Measurements from ENCODE around the gene C7orf57.

Gene C7orf57

GRCh38 chr7:48058990-48059389 is 23.6 kb downstream of the C7orf57 start:
- H3K4me2 ChIP-seq (ENCODE audit: low read depth, low read length), result no peak overlapping the region

GRCh38 chr7:48059706-48060105 is 24.4 kb downstream of the C7orf57 start:
- Histone ChIP-seq H3K4me3 (ENCODE audit: low read length) (no peak overlapping the region), H3K27ac (ENCODE audit: low read length) (no peak overlapping the region), H3K4me2 (ENCODE audit: low read depth, low read length) (no peak overlapping the region), H3K9me2 (replicated peaks; ENCODE audit: insufficient read depth, low read length) (no peaks in the 10 kb centered on the region), H3K4me1 (ENCODE audit: low read length) (no peaks in the 10 kb centered on the region), H3K9me3 (replicated peaks; ENCODE audit: insufficient read depth, low read length) (no peaks in the 10 kb centered on the region), H3F3A (ENCODE audit: insufficient read depth, low read length) (no peaks in the 10 kb centered on the region), H3K79me2 (ENCODE audit: low read length) (no peaks in the 10 kb centered on the region), H3K27me3 (replicated peaks; ENCODE audit: insufficient read depth, low read length) (no peaks in the 10 kb centered on the region), H4K20me1 (ENCODE audit: insufficient read depth, low read length) (no peaks in the 10 kb centered on the region), H3K36me3 (replicated peaks; ENCODE audit: insufficient read depth, low read length) (no peaks in the 10 kb centered on the region), H3K9ac (ENCODE audit: low read length) (no peak overlapping the region), H2AFZ (ENCODE audit: low read length) (no peak overlapping the region)
- DNase-seq, result no peak
- TF ChIP-seq EZH2phosphoT487 (IDR thresholded peaks at IDR 0.05; ENCODE audit: low read length) (no peak), EZH2 (optimal IDR thresholded peaks at IDR 0.05; ENCODE audit: low read depth, low read length) (no peak), CTCF (IDR thresholded peaks at IDR 0.05; ENCODE audit: low read length) (no peak)

More at GRCh38 chr7:48058990-48059389, 23.6 kb downstream of the C7orf57 start:
- H3K36me3 ChIP-seq (replicated peaks; ENCODE audit: insufficient read depth, low read length), result no peaks in the 10 kb centered on the region
- TF ChIP-seq CTCF (IDR thresholded peaks at IDR 0.05; ENCODE audit: low read length) (no peak), EZH2 (optimal IDR thresholded peaks at IDR 0.05; ENCODE audit: low read depth, low read length) (no peak), EZH2phosphoT487 (IDR thresholded peaks at IDR 0.05; ENCODE audit: low read length) (no peak)
- no peaks in the 10 kb centered on the region for H3F3A ChIP-seq (ENCODE audit: insufficient read depth, low read length)
- no peak overlapping the region for H3K4me3 ChIP-seq (ENCODE audit: low read length)
- H3K9ac ChIP-seq (ENCODE audit: low read length), result no peak overlapping the region
- H3K27me3 ChIP-seq (replicated peaks; ENCODE audit: insufficient read depth, low read length), result no peaks in the 10 kb centered on the region
- no peak overlapping the region for H2AFZ ChIP-seq (ENCODE audit: low read length)
- DNase-seq, result no peak
- H3K9me3 ChIP-seq (replicated peaks; ENCODE audit: insufficient read depth, low read length), result no peaks in the 10 kb centered on the region
- H3K79me2 ChIP-seq (ENCODE audit: low read length), result no peaks in the 10 kb centered on the region
- H4K20me1 ChIP-seq (ENCODE audit: insufficient read depth, low read length), result no peaks in the 10 kb centered on the region
- H3K9me2 ChIP-seq (replicated peaks; ENCODE audit: insufficient read depth, low read length), result no peaks in the 10 kb centered on the region
- no peak overlapping the region for H3K27ac ChIP-seq (ENCODE audit: low read length)
- H3K4me1 ChIP-seq (ENCODE audit: low read length), result no peaks in the 10 kb centered on the region

- Histone ChIP-seq H3K79me2 (ENCODE audit: low read length) (no peaks in the 10 kb centered on the region), H3K9ac (ENCODE audit: low read length) (no peak overlapping the region), H3K9me3 (replicated peaks; ENCODE audit: insufficient read depth, low read length) (no peaks in the 10 kb centered on the region), H3K27ac (ENCODE audit: low read length) (no peak overlapping the region), H3K27me3 (replicated peaks; ENCODE audit: insufficient read depth, low read length) (no peaks in the 10 kb centered on the region), H3K4me2 (ENCODE audit: low read depth, low read length) (no peak overlapping the region), H3K4me1 (ENCODE audit: low read length) (no peaks in the 10 kb centered on the region), H3K4me3 (ENCODE audit: low read length) (no peak overlapping the region), H3F3A (ENCODE audit: insufficient read depth, low read length) (no peaks in the 10 kb centered on the region), H2AFZ (ENCODE audit: low read length) (no peak overlapping the region), H4K20me1 (ENCODE audit: insufficient read depth, low read length) (no peaks in the 10 kb centered on the region), H3K36me3 (replicated peaks; ENCODE audit: insufficient read depth, low read length) (no peaks in the 10 kb centered on the region), H3K9me2 (replicated peaks; ENCODE audit: insufficient read depth, low read length) (no peaks in the 10 kb centered on the region)
- TF ChIP-seq CTCF (IDR thresholded peaks at IDR 0.05; ENCODE audit: low read length), result no peak
- no peak for TF ChIP-seq EZH2phosphoT487 (IDR thresholded peaks at IDR 0.05; ENCODE audit: low read length)
- TF ChIP-seq EZH2 (optimal IDR thresholded peaks at IDR 0.05; ENCODE audit: low read depth, low read length), result no peak
- no peak for DNase-seq
Observed at GRCh38 chr7:48063985-48064384, 28.6 kb downstream of the C7orf57 start.
